KBM-7 (cell line): ENCODE data around the gene USP5.

ENCODE experiments used
- DNase-seq: peaks from one replicate; pipeline ENCODE4 v3.0.0-alpha.2; 2015
- in situ Hi-C: fragments of 300-500 bp; cut with MboI; formaldehyde crosslinking; loops from 2 replicates; pipeline ENCODE4 v1.14.3; 2020; ENCODE audit warnings: low sequenced_read_pairs, low pct_unique_long_range_greater_than_20kb, mixed read lengths

USP5 gene

GRCh38 chr12:6838854-6839253 lies 13.1 kb upstream of the USP5 start:
- in situ Hi-C loops, result no loop called here
- DNase-seq, result no peak

GRCh38 chr12:6839482-6840201 lies 12.3 kb upstream of the USP5 start:
- in situ Hi-C loops, result no loop called here
- DNase-seq, result no peak

GRCh38 chr12:6840330-6840729 lies 11.6 kb upstream of the USP5 start:
- no peak for DNase-seq
- in situ Hi-C loops, result no loop called here

- in situ Hi-C loops, result no loop called here
- no peak for DNase-seq
These were observed 11.0 kb upstream of the USP5 start, which contains the start of gene GNB3 for GRCh38 chr12:6840761-6841515. TSS of gene GNB3 (plus strand) at chr12:6840925. CDS start at chr12:6841288, 363 bp downstream.

DNA sequence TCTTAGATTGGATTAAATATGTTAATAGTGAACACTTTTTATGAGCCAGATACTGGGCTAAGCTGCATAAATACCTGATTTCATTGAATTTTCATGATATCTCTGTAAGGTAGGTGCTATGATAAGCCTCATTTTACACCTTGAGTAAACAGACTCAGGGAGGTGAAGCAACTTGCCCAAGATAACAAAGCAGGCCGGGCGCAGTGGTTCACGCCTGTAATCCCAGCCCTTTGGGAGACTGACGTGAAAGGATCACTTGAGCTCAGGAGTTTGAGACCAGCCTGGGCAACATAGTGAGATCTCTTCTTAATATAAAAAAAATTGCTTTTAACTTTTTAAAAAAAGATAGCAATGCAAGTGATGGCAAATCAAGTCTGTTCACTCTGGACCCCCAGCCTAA lies 9.9 kb upstream of the USP5 start:
- in situ Hi-C loops, result no loop called here
- DNase-seq, result no peak

GRCh38 chr12:6843118-6843902 lies 8.6 kb upstream of the USP5 start:
- DNase-seq, result no peak
- in situ Hi-C loops, result no loop called here

DNA sequence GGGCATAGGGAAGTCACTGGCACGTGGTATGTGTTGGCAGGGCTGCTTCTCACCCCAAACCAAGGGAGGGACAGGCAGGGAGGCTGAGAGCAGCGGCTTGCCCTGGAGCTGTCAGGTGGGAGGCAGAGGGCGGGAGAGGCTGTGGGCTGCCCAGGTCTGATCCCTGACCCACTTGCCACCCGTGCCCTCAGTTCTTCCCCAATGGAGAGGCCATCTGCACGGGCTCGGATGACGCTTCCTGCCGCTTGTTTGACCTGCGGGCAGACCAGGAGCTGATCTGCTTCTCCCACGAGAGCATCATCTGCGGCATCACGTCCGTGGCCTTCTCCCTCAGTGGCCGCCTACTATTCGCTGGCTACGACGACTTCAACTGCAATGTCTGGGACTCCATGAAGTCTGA lies 6.6 kb upstream of the USP5 start:
- in situ Hi-C loops, result no loop called here
- DNase-seq, result no peak

- in situ Hi-C loops, result no loop called here
- DNase-seq, result no peak
These were observed 5.6 kb upstream of the USP5 start for GRCh38 chr12:6846316-6846869.

GRCh38 chr12:6847676-6848075 lies 4.3 kb upstream of the USP5 start:
- DNase-seq, result no peak
- in situ Hi-C loops, result no loop called here

DNA sequence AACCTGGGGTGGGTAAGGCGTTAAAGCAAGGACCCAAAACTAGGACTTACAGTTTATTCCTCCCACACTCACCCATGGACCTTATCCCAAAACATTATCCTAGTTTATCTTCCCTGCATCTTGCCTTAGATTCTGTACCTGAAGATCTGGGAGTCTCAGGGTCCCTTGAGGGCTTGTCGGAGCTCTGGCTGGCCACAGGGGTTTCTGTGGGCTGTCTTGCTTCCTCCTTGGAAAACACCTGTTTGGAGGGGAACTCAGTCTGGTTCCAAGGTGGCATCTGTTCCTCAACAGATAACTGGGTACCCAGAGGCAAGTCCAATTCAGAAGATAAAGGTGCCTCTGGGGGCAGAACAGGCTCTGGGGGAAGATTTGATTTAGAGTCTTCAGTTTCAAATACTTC lies 2.5 kb upstream of the USP5 start:
- DNase-seq, result no peak
- in situ Hi-C loops, result no loop called here

DNA sequence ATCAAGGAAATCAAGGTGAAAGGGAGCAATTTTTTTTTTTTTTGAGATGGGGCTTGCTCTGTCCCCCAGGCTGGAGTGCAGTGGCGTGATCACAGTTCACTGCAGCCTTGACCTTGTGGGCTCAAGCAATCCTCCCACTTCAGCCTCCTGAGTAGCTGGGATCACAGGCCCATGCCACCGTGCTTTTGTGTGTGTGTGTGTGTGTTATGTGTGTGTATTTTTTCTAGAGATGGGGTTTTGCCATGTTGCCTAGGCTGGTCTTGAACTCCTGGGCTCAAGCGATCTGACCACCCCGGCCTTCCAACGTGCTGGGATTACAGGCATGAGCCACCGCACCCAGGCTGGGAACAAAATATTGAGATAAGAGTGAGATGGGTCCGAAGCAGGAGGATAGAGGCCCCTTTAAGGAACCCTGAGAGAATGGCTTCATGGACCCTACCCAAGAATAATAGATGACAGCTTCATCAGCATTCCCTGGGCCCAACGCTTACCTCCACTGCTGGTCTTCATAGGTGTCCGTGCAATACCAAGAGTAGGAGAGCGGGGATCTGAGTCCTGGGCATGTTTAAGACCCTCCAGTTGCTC lies 1.9 kb upstream of the USP5 start:
- in situ Hi-C loops, result no loop called here
- no peak for DNase-seq

GRCh38 chr12:6850796-6851152 lies 1.2 kb upstream of the USP5 start:
- DNase-seq, result no peak
- in situ Hi-C loops, result no loop called here

DNA sequence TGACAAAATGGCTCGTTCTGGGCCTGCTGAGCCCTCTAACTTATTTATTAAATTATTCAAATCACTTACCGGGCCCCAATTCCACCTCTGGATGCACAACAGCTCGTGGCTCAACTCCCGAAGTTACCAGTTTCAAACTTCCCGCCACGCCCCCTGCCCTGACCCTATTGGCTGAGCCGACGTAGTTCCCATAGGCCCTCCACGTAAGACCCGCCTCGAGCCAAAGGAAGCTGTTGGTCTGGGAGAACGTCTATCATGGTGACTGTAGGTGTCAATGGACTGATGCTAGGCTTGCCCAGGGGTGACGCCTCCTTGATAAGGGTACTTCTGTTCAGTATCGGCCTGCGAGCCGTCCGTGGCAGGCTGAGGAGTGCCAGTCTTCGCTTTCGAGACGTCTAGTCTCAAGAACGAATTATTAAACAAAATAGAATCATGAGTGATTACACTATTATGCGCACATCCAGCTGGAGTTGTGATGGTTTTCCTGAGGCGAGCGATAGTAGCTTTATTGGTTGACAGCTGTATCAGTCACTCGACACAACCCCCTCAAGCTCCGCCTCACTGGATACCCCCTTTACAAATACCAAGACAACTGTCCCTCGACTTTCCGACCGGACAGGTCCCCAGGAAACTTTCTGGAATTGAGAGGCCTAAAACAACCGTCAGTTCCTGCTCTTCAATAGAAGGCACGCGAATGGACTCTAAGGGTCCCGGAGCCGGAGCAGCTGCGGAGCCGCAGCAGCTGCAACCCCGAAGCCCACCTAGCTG lies 613 bp upstream of the USP5 start, which contains the start of gene CDCA3:
TSS of gene CDCA3 (minus strand) at position 134 of the 768 bp plus-strand sequence. CDS start 334 bp downstream, outside the sequence.
- in situ Hi-C loops, result no loop called here
- DNase-seq, result peak; percentile 97

GRCh38 chr12:6852651-6853354 lies 853 bp downstream of the USP5 start:
- peak; percentile 57 for DNase-seq

GRCh38 chr12:6853626-6854025 lies 1.7 kb downstream of the USP5 start:
- in situ Hi-C loops, result no loop called here
- DNase-seq, result no peak

More at GRCh38 chr12:6852651-6853354, 853 bp downstream of the USP5 start:
- in situ Hi-C loops, result no loop called here

- in situ Hi-C loops, result no loop called here
- no peak for DNase-seq
These were observed 2.1 kb downstream of the USP5 start for GRCh38 chr12:6854036-6854435.

- in situ Hi-C loops, result no loop called here
- no peak for DNase-seq
These were observed 3.4 kb downstream of the USP5 start for GRCh38 chr12:6855322-6855721.

DNA sequence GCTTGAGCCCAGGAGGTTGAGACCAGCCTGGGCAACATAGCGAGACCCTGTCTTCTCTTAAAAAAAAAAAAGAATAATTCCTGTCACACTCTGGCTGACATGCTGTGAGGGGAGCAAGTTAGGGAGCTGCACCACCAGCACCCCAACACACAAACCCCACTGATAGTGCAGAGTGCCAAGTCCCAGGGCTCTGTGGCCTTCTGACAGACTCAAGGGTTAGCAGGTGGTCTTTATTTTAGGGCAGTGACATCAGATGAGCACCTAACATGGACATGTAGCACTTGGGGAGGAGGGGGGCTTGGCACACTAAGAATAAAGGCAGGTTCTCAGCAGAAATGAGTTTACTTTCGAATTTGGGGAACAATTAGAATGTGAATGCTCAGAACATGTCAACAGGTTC lies 6.8 kb downstream of the USP5 start:
- no peak for DNase-seq
- in situ Hi-C loops, result no loop called here
